GM12865 (cell line): ENCODE data around the gene ANO3.

Experiments used
- DNase-seq: peaks from one replicate; pipeline ENCODE4 v3.0.0; 2010; ENCODE audit warnings: low read depth
- H3K4me3 ChIP-seq: 2 replicates; pipeline ENCODE4 v1.5.1; 2011; ENCODE audit warnings: mild to moderate bottlenecking, low read depth, low read length, control low read depth
- CTCF ChIP-seq: IDR thresholded peaks from 2 replicates; pipeline ENCODE4 v1.5.1; 2011; ENCODE audit warnings: low read length, control low read depth, low read depth, inconsistent platforms; ENCODE audit not compliant: insufficient read depth; ENCODE audit errors: missing control alignments

ANO3 gene

GRCh38 chr11:26708736-26709456, 377.0 kb downstream of the ANO3 start:
- TF ChIP-seq CTCF, result no peak
- no peak overlapping the region for H3K4me3 ChIP-seq
- DNase-seq, result no peak

DNA sequence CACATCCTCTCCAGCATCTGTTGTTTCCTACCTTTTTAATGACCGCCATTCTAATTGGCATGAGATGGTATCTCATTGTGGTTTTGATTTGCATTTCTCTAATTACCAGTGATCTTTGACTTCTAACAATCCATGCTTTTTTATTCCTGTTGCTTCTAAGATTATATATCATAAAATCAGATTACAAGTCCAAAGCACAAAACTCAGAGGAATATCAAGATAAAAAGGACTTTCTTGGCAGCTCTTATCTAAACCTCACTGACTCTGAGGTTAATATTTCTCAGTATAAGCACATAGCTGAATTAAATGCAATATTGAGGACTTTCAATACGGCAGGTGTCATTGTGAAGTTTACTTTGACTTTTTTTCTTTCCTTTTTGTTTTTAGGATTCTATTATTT, 378.6 kb downstream of the ANO3 start:
- H3K4me3 ChIP-seq, result no peak overlapping the region
- no peak for TF ChIP-seq CTCF
- DNase-seq, result no peak

- TF ChIP-seq CTCF, result no peak
Measured at GRCh38 chr11:26712497-26712896, 380.6 kb downstream of the ANO3 start.

More at GRCh38 chr11:26712497-26712896, 380.6 kb downstream of the ANO3 start:
- no peak for DNase-seq
- H3K4me3 ChIP-seq, result no peak overlapping the region
